Loucy (cell line): Measurements from ENCODE around the gene CYFIP1.

Experiments used
- H2AFZ ChIP-seq: fragments of 200-600 bp; sonication (generic); 2 replicates; pipeline ENCODE4 v1.6.0; 2016; ENCODE audit warnings: antibody characterized with exemption, mild to moderate bottlenecking, low read length, moderate library complexity
- H3F3A ChIP-seq: fragments of 200-600 bp; 2 replicates; pipeline ENCODE4 v1.6.0; 2016; ENCODE audit warnings: antibody characterized with exemption, low read depth, mild to moderate bottlenecking
- H3K27me3 ChIP-seq: fragments of 200-600 bp; sonication (generic); 2 replicates; pipeline ENCODE4 v1.6.1; 2014; ENCODE audit warnings: low read length, mild to moderate bottlenecking; ENCODE audit not compliant: insufficient read depth, poor library complexity, severe bottlenecking
- H3K36me3 ChIP-seq: fragments of 200-600 bp; sonication (generic); 2 replicates; pipeline ENCODE4 v1.6.1; 2016; ENCODE audit warnings: low read length; ENCODE audit not compliant: insufficient read depth
- H3K4me1 ChIP-seq: fragments of 200-600 bp; sonication (generic); 2 replicates; pipeline ENCODE4 v1.5.1; 2014; ENCODE audit warnings: low read length, mild to moderate bottlenecking; ENCODE audit not compliant: insufficient read depth, poor library complexity, severe bottlenecking
- H3K4me2 ChIP-seq: fragments of 200-600 bp; sonication (generic); 2 replicates; pipeline ENCODE4 v1.6.0; 2014; ENCODE audit warnings: antibody characterized with exemption, low read length, low read depth, mild to moderate bottlenecking; ENCODE audit not compliant: poor library complexity, severe bottlenecking
- H3K4me3 ChIP-seq: fragments of 200-600 bp; sonication (generic); 2 replicates; pipeline ENCODE4 v1.5.1; 2014; ENCODE audit warnings: low read length, mild to moderate bottlenecking, mixed read lengths; ENCODE audit not compliant: poor library complexity, severe bottlenecking
- H3K79me2 ChIP-seq: fragments of 200-600 bp; sonication (generic); 2 replicates; pipeline ENCODE4 v1.6.1; 2014; ENCODE audit warnings: low read length; ENCODE audit not compliant: insufficient read depth
- H3K9ac ChIP-seq: fragments of 200-600 bp; sonication (generic); 2 replicates; pipeline ENCODE4 v1.6.0; 2014; ENCODE audit warnings: mild to moderate bottlenecking, low read depth, low read length, moderate library complexity; ENCODE audit not compliant: poor library complexity, severe bottlenecking
- H3K9me2 ChIP-seq: fragments of 200-600 bp; sonication (generic); replicated peaks from 2 replicates; pipeline ENCODE4 v1.6.1; 2016; ENCODE audit warnings: low read depth, low read length, mixed read lengths
- H3K9me3 ChIP-seq: fragments of 200-600 bp; sonication (generic); 2 replicates; pipeline ENCODE4 v1.6.1; 2014; ENCODE audit warnings: mild to moderate bottlenecking, antibody characterized with exemption, low read length, low read depth; ENCODE audit not compliant: insufficient read depth
- H4K20me1 ChIP-seq: fragments of 200-600 bp; sonication (generic); 2 replicates; pipeline ENCODE4 v1.6.0; 2014; ENCODE audit warnings: antibody characterized with exemption, low read length, mild to moderate bottlenecking; ENCODE audit not compliant: insufficient read depth, poor library complexity, severe bottlenecking
- CTCF ChIP-seq: fragments of 200-600 bp; sonication (generic); conservative IDR thresholded peaks from 2 replicates; pipeline ENCODE4 v1.5.1; 2014; ENCODE audit warnings: mild to moderate bottlenecking, antibody characterized with exemption, low read length
- EZH2phosphoT487 ChIP-seq: fragments of 200-600 bp; IDR thresholded peaks from 2 replicates; pipeline ENCODE4 v1.6.1; 2018; ENCODE audit warnings: antibody characterized with exemption, mild to moderate bottlenecking, moderate library complexity, borderline replicate concordance

The CYFIP1 gene

GRCh38 chr15:22866079-22866478, 114.1 kb downstream of the CYFIP1 start:
- no peaks in the 10 kb centered on the region for H3K4me1 ChIP-seq
- no peaks in the 10 kb centered on the region for H3K79me2 ChIP-seq
- H3F3A ChIP-seq: no peaks in the 10 kb centered on the region
- H3K4me3 ChIP-seq: no peak overlapping the region
- H3K27me3 ChIP-seq: no peaks in the 10 kb centered on the region
- H3K4me2 ChIP-seq: no peak overlapping the region
- no peaks in the 10 kb centered on the region for H4K20me1 ChIP-seq
- no peaks in the 10 kb centered on the region for H3K9me2 ChIP-seq
- no peak for TF ChIP-seq CTCF
- no peaks in the 10 kb centered on the region for H3K9me3 ChIP-seq
- peaks cover 81% of the 10 kb centered on the region for H3K36me3 ChIP-seq
- H2AFZ ChIP-seq: no peak overlapping the region
- H3K9ac ChIP-seq: no peak overlapping the region

- no peaks in the 10 kb centered on the region for H3K27me3 ChIP-seq
- no peaks in the 10 kb centered on the region for H3K9me3 ChIP-seq
- peaks cover 81% of the 10 kb centered on the region for H3K36me3 ChIP-seq
- TF ChIP-seq CTCF: no peak
- TF ChIP-seq EZH2phosphoT487: no peak
- H3K79me2 ChIP-seq: no peaks in the 10 kb centered on the region
- H3K9ac ChIP-seq: no peak overlapping the region
- no peaks in the 10 kb centered on the region for H4K20me1 ChIP-seq
- H3K4me1 ChIP-seq: no peaks in the 10 kb centered on the region
- H3K4me2 ChIP-seq: no peak overlapping the region
- no peaks in the 10 kb centered on the region for H3F3A ChIP-seq
- no peak overlapping the region for H3K4me3 ChIP-seq
- no peak overlapping the region for H2AFZ ChIP-seq
- no peaks in the 10 kb centered on the region for H3K9me2 ChIP-seq
Measured at GRCh38 chr15:22863356-22863755, 116.8 kb downstream of the CYFIP1 start.

- no peaks in the 10 kb centered on the region for H4K20me1 ChIP-seq
- H3K27me3 ChIP-seq: no peaks in the 10 kb centered on the region
- no peak overlapping the region for H3K9ac ChIP-seq
- H3K4me1 ChIP-seq: no peaks in the 10 kb centered on the region
- no peaks in the 10 kb centered on the region for H3K9me2 ChIP-seq
- TF ChIP-seq CTCF: no peak
- TF ChIP-seq EZH2phosphoT487: no peak
- H3F3A ChIP-seq: no peaks in the 10 kb centered on the region
- H3K9me3 ChIP-seq: no peaks in the 10 kb centered on the region
- no peak overlapping the region for H2AFZ ChIP-seq
- H3K36me3 ChIP-seq: peaks cover 69% of the 10 kb centered on the region
- no peak overlapping the region for H3K4me3 ChIP-seq
- no peaks in the 10 kb centered on the region for H3K79me2 ChIP-seq
- no peak overlapping the region for H3K4me2 ChIP-seq
Measured at GRCh38 chr15:22861161-22861560, 119.0 kb downstream of the CYFIP1 start.
